Measurements from ENCODE around the gene DUSP10.

- TF ChIP-seq NCOA2 (CRISPR knock-in tag; IDR thresholded peaks at IDR 0.05) = no peak
- no peak for TF ChIP-seq POLR2AphosphoS5 (IDR thresholded peaks at IDR 0.05; ENCODE audit: low read depth, low read length)
Observed at GRCh38 chr1:221740993-221741702, 741 bp downstream of the DUSP10 start.
